K562 (cell line): ENCODE results near the gene CTDNEP1. TPM values are rescaled to one million over a fixed set of nuclear protein-coding genes. Genes with fewer than 3 reads are reported as not detected.

Experiments used
- ARID1B ChIP-seq: fragments of 450-650 bp; IDR thresholded peaks from 2 replicates; pipeline ENCODE4 v1.6.1; 2016; ENCODE audit warnings: antibody characterized with exemption, mild to moderate bottlenecking, inconsistent platforms
- CBX8 ChIP-seq: fragments of 200-600 bp; sonication (generic); IDR thresholded peaks from 2 replicates; pipeline ENCODE4 v1.6.1; 2012; ENCODE audit warnings: borderline replicate concordance, mixed run types, low read depth, mild to moderate bottlenecking, moderate library complexity, mixed read lengths, low read length, control low read depth, inconsistent platforms; ENCODE audit not compliant: poor library complexity, severe bottlenecking; ENCODE audit errors: extremely low read depth
- FOXP4 ChIP-seq: sonication (generic); formaldehyde crosslinking; IDR thresholded peaks from 2 replicates; pipeline ENCODE4 v1.8.0; 2022; ENCODE audit warnings: mild to moderate bottlenecking, missing genetic modification reagents, borderline replicate concordance
- HDAC3 ChIP-seq: fragments of 450-650 bp; IDR thresholded peaks from 2 replicates; pipeline ENCODE4 v1.6.1; 2018; ENCODE audit warnings: borderline replicate concordance, mild to moderate bottlenecking, moderate library complexity; ENCODE audit not compliant: partially characterized antibody
- JUN ChIP-seq, 2 experiments: sonication (generic) in 1 of 2; formaldehyde crosslinking in 1 of 2; IDR thresholded peaks; 2 replicates each; pipeline versions ENCODE4 v1.6.1 to v1.8.0; 2012 to 2022; ENCODE audit warnings: borderline replicate concordance in 2 of 2, mild to moderate bottlenecking in 2 of 2, improper control_type of control experiment in 1 of 2, low read depth in 1 of 2, low read length in 1 of 2, missing genetic modification reagents in 1 of 2
- KLF10 ChIP-seq: fragments of 250-450 bp; sonication (Bioruptor Pico); IDR thresholded peaks from 2 replicates; pipeline ENCODE4 v1.6.1; 2021; ENCODE audit warnings: matching md5 sums
- MCM7 ChIP-seq, 2 experiments: fragments of 450-650 bp; IDR thresholded peaks; 2 replicates each; pipeline ENCODE4 v1.6.1; 2016 to 2018
- MTA3 ChIP-seq: fragments of 450-650 bp; formaldehyde crosslinking; IDR thresholded peaks from 2 replicates; pipeline ENCODE4 v1.6.1; 2017; ENCODE audit warnings: mild to moderate bottlenecking, borderline replicate concordance
- RFX7 ChIP-seq: fragments of 250-450 bp; sonication (Bioruptor Pico); IDR thresholded peaks from 2 replicates; pipeline ENCODE4 v1.5.1; 2021; ENCODE audit warnings: mild to moderate bottlenecking
- SLC30A9 ChIP-seq: fragments of 250-450 bp; sonication (Bioruptor Pico); IDR thresholded peaks from 2 replicates; pipeline ENCODE4 v1.8.0; 2022; ENCODE audit warnings: mild to moderate bottlenecking, moderate library complexity
- SRSF7 ChIP-seq: fragments of 200-400 bp; formaldehyde crosslinking; optimal IDR thresholded peaks from 2 replicates; pipeline ENCODE3; 2017; ENCODE audit warnings: mild to moderate bottlenecking, low read depth, low read length
- ZEB2 ChIP-seq: fragments of 450-650 bp; IDR thresholded peaks from 2 replicates; pipeline ENCODE4 v1.6.1; 2016
- ZNF445 ChIP-seq: fragments of 250-450 bp; sonication (Bioruptor Pico); IDR thresholded peaks from 2 replicates; pipeline ENCODE4 v1.4.0; 2020; ENCODE audit warnings: low read depth, mild to moderate bottlenecking, moderate library complexity
- polyA plus RNA-seq, 8 experiments: library from polyadenylated mRNA; depleted of rRNA in 4 of 8; stranded (reverse) in 5 of 8; unstranded in 3 of 8; fragments of >200 nt; fragmentation: Nextera tagmentation in 2 of 8; fragmentation: Illumina TruSeq in 1 of 8; extraction: Ambion mirVana in 2 of 8; extraction: Trizol in 1 of 8; gene quantifications; 2 replicates each; pipeline versions ENCODE4 v1.2.1 to v1.2.3, GENCODE V29; 2011 to 2014; ENCODE audit warnings: inconsistent platforms in 1 of 8, missing spikeins in 1 of 8
- total RNA-seq, 7 experiments: library from RNA; depleted of rRNA in 6 of 7; stranded (reverse); fragments of >200 nt in 6 of 7; fragmentation: Illumina TruSeq in 2 of 7; extraction: Trizol in 2 of 7; gene quantifications; 2 replicates each; pipeline versions ENCODE4 v1.2.1 to v1.2.3, GENCODE V29; 2011 to 2021; ENCODE audit warnings: low replicate concordance in 1 of 7
- TF ChIP-seq, protein P1 (sequence below): fragments of 450-650 bp; IDR thresholded peaks from 2 replicates; pipeline ENCODE4 v1.6.1; 2018; ENCODE audit not compliant: partially characterized antibody

The CTDNEP1 gene
- total and polyA plus RNA-seq, 9 of the 15 experiments (the other 6 are each of a cell fraction or from before 2014, with no cell fraction given) = 10.7 to 150 (median 28.5) TPM

DNA sequence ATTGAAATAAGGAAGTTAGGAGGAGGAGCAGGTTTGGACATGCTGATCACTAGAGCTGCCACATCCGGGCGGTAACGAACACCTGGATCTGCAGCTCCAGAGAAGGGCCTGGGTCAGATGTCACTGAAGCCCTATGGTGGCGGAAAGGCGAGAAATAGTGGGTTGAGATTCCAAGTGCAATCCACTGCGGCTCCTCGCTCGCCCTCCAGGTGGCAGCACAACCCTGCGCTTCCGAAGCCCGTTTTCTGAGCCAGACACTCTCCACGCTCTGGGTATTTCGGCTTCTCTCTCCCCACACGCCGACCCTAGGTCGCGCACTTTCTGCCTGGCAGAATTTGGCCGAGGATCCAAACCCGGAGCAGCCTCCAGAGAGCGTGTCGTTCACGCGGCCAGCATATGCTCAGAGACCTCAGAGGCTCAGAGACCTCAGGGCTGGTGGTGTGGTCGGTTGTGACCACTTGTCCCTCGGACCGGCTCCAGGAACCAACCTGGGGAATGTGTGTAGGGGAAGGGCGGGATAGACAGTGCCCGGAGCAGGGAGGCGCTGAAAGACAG is 29.1 kb upstream of the CTDNEP1 start (continued):
- TF ChIP-seq FOXP4 (CRISPR knock-in tag) = peak; percentile 90
- no peak; the same call in 1 of the 2 replicates for TF ChIP-seq ARID1B
- no peak for TF ChIP-seq KLF10 (CRISPR knock-in tag)
- no peak for TF ChIP-seq JUN (IDR thresholded peaks at IDR 0.05; ENCODE audit: borderline replicate concordance, low read depth, low read length)
- TF ChIP-seq JUN (CRISPR knock-in tag; IDR thresholded peaks at IDR 0.05; ENCODE audit: borderline replicate concordance) = peak; percentile 70
- TF ChIP-seq ZNF445 = no peak
- TF ChIP-seq MCM7 (IDR thresholded peaks at IDR 0.05) = no peak
- TF ChIP-seq MTA3 = 0 out of 2 replicates have a peak, but pooled peaks have one; percentile 46
- no peak for TF ChIP-seq SRSF7
- TF ChIP-seq, protein P1, sequence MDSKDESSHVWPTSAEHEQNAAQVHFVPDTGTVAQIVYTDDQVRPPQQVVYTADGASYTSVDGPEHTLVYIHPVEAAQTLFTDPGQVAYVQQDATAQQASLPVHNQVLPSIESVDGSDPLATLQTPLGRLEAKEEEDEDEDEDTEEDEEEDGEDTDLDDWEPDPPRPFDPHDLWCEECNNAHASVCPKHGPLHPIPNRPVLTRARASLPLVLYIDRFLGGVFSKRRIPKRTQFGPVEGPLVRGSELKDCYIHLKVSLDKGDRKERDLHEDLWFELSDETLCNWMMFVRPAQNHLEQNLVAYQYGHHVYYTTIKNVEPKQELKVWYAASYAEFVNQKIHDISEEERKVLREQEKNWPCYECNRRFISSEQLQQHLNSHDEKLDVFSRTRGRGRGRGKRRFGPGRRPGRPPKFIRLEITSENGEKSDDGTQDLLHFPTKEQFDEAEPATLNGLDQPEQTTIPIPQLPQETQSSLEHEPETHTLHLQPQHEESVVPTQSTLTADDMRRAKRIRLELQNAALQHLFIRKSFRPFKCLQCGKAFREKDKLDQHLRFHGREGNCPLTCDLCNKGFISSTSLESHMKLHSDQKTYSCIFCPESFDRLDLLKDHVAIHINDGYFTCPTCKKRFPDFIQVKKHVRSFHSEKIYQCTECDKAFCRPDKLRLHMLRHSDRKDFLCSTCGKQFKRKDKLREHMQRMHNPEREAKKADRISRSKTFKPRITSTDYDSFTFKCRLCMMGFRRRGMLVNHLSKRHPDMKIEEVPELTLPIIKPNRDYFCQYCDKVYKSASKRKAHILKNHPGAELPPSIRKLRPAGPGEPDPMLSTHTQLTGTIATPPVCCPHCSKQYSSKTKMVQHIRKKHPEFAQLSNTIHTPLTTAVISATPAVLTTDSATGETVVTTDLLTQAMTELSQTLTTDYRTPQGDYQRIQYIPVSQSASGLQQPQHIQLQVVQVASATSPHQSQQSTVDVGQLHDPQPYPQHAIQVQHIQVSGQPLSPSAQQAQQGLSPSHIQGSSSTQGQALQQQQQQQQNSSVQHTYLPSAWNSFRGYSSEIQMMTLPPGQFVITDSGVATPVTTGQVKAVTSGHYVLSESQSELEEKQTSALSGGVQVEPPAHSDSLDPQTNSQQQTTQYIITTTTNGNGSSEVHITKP = peak; percentile 41
- no peak for TF ChIP-seq ZEB2
- no peak for TF ChIP-seq CBX8
- no peak for TF ChIP-seq SLC30A9 (CRISPR knock-in tag)
- TF ChIP-seq RFX7 (CRISPR knock-in tag) = no peak
- no peak for TF ChIP-seq HDAC3
- TF ChIP-seq, all 486 proteins: peak for 85
